C4-2B (cell line): ENCODE data around the gene DIRAS1.
"Not testable (repeated sequence)": the region's sequence is repeated elsewhere in the genome, so short reads cannot be mapped to it uniquely, and the experiment has no call there.

Source experiments
- CTCF ChIP-seq: fragments of 450-650 bp; conservative IDR thresholded peaks from 2 replicates; pipeline ENCODE4 v1.5.1; 2017; ENCODE audit warnings: mild to moderate bottlenecking
- ZFX ChIP-seq: fragments of 450-650 bp; IDR thresholded peaks from 2 replicates; pipeline ENCODE4 v1.6.1; 2017

GRCh38 chr19:2667349-2667748 lies 53.8 kb downstream of the DIRAS1 start:
- not testable (repeated sequence) for TF ChIP-seq CTCF, ZFX
